HG02759 (cell line): ENCODE results near the gene HS6ST1.

Experiments used
- ATAC-seq: cut with Tn5 transposase; IDR thresholded peaks from one replicate; pipeline ENCODE4 v1.9.1; 2021; ENCODE audit warnings: mild to moderate bottlenecking, moderate library complexity; ENCODE audit not compliant: unreplicated experiment

The HS6ST1 gene, protein sequence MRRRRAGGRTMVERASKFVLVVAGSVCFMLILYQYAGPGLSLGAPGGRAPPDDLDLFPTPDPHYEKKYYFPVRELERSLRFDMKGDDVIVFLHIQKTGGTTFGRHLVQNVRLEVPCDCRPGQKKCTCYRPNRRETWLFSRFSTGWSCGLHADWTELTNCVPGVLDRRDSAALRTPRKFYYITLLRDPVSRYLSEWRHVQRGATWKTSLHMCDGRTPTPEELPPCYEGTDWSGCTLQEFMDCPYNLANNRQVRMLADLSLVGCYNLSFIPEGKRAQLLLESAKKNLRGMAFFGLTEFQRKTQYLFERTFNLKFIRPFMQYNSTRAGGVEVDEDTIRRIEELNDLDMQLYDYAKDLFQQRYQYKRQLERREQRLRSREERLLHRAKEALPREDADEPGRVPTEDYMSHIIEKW

DNA sequence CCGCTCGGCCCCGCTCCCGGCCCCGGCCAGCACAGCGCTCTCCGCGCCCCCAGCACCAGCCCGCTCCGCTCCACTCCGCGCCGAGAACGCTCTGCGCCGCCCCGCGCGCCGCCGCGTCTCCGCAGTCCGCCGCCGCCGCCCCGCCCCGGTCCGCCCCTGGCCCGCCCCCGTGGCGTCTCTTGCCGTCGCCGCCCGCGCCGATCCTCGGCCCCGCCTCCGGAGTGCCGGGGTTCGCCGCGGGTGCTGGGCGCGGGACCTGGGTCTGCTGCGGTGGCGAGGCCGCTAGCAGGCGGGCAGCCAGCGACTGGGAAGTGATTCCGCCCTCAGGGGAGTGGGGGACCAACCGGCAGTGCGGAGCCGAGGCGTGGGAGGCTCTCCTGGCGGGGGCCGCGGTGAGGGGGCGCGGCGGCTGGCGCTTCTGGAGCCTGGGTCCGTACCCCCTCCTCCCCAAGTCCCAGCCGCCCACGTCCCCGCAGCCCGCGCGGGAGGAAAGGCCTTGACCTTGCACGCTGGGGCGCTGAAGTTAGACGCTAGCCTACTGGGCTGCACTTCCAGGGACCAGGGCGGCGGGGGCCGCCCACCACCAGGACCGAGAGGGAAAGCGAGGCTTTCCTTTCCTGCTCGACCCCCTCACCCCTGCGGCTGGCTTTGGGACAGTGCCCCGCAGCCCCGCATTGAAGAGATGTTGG lies at the start of gene HS6ST1:
TSS of gene HS6ST1 (minus strand) at position 93 of the 689 bp plus-strand sequence. CDS start 305 bp downstream, outside the sequence.
- peak; percentile 68 for ATAC-seq

- ATAC-seq = no peak
These were observed 49.1 kb upstream of the HS6ST1 start for GRCh38 chr2:128367601-128368359.

GRCh38 chr2:128366713-128367511 lies 48.2 kb upstream of the HS6ST1 start:
- no peak for ATAC-seq

DNA sequence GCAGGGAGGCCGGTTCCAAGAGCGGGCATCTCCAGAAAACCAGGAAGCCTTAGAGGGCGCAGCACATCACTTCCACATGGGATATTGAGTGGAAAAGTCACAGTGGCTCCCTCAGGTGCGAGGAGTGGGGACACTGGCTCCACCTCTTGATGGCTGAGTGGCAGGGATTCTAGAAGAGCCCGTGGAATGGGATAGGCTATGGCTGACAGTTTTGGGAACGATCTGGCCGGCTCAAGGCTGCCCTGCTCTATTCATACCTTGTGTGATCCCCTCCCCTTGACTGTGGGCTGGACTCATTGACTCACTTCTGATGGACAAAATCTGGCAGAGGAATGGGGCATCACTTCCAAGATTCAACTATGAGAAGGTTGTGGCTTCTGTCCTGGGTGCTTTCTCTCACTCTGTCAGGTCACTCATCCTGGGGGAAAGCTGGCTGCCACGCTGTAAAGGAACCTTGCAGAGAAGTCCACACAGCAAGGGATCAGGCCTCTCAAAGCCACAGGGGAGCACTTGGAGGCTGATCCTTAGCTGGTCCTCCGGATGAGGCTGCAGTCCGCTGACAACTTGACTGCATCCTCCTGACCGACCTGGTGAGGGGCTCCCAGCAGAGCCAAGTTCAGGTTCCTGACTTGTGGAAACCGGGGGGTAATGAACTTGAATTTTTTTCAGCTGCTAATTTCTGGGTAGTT lies 46.7 kb upstream of the HS6ST1 start:
- no peak for ATAC-seq

DNA sequence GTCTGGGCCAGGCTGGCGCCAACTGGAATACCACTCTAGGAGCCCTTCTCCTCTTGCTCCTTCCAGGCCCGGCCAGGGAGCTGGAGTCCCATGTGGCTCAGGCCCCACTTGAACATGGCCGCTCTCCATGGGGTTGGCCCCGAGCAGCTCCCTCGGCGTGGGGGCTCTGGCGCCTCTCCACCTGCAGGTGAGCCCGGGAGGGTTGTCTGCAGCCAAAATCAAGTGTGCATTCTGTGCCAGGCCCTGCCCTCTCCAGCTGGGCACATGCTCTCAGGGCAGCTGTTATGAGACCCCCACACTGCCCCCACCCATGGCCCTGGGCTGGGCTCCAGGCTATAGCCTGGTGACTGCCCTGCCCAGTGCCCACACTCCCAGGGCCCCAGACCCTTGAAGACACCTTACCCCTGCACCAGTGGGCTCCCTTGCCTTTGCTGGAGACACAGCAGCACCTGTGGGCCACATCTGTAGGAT lies 45.8 kb upstream of the HS6ST1 start:
- ATAC-seq = no peak

GRCh38 chr2:128363934-128364361 lies 45.3 kb upstream of the HS6ST1 start:
- no peak for ATAC-seq

DNA sequence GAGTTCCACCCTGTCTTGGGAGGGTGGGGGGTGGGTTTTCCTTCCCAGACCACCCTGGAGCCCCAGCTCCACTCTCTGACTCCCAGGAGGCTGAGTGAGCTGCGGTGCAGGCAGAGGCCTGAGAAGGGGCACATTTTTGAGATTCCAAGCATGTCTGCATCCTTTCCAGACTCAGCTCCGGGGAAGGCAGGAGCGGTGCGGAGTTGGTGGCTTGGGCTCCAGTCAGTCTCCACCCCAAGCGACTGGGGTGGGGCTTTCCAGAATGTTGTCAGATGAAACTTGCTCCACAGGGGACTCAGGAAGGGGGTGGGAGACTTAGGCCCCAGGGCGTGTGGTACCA lies 44.2 kb upstream of the HS6ST1 start:
- no peak for ATAC-seq

- ATAC-seq = no peak
These were observed 43.7 kb upstream of the HS6ST1 start for GRCh38 chr2:128362176-128362888.

DNA sequence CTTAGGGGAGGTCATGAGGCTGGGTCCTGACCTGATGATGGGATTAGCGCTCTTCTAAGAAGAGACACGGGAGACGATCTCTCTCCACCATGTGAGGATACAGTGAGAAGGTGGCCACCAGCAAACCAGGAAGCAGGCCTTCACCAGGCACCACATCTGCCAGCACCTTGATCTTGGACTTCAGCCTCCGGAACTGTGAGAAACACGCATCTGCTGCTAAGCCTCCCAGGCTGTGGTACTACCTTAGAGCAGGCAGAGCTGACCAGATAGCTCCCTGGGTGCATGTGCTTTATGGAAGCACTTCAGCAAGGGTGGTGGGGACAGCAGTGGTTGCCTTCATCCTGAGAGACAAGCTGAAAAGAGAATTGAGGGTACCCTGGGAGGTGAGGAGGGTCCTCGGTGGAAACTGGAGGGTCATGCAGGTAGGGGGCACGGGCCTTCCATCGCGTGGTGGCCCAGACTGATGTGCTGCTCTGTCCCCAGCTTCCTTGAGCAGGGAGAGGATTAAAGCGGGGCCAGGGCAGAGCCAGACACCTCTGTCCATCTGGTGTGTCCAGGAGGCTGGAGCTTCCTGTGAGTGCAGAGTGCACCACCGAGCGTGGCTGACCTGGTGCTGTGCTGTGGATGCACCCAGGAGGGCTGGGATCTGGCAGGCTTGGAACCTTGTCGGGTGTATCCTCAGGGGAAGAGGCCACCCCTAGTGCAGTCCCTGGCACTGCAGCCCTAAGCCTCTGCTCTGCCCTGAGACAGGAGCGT lies 42.9 kb upstream of the HS6ST1 start:
- no peak for ATAC-seq

DNA sequence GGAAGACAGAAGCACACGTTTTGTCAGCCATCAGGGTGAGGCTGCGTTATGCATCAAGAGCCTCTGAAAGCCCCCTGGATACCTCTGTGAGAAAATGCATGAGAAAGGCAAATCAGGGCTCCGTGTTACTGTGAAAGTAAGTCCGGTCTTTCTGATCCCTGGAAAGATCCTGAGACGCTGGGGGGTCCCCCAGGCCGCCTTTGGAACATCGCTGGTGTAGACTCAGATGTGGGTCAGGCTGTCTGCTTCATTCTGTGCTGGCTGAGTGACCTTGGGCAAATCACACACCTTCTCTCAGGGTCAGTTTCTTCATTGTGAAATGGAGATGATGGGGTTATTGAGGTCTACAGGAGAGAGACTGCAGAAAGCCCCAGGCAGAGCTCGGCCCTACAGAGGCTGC lies 42.0 kb upstream of the HS6ST1 start:
- ATAC-seq = no peak

- ATAC-seq = no peak
These were observed 41.2 kb upstream of the HS6ST1 start for GRCh38 chr2:128359841-128360240.

DNA sequence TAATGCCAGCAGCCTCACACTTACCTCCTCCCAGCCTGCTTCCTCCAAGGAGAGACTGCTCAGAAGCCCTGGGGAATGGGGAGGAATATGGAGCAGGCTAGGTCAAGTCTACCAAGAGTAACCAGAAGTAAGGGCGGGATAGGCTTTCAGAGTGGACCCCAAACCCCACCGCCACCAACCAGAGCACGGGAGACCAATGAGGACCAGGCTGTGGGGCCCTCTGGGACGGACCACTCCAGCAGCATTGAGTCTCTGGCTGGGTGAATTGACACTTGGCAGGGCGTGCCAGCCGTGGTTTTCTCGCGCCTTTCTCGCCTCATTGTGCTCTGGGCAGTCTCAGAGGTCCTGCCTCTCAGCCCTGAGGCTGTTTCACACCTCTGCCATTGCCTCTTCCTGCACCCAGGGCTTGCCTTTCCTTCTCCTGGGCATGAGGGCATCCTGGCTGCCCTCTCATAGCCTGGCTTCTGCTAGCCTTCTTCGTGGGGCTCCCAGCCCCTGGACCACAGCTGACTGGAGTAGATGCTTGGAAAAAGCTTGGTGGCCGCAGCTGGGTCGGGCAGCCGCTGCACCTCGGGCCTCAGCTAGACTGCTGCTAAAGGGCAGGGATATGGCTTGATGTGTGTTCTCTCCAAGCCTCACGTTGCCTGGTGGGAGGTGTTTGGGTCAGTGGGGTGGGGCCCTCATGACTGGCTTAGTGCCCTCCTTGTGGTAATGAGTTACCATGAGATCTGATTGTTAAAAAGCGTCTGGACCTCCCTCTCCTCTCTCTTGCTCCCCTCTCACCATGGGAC lies 40.5 kb upstream of the HS6ST1 start:
- ATAC-seq = no peak

DNA sequence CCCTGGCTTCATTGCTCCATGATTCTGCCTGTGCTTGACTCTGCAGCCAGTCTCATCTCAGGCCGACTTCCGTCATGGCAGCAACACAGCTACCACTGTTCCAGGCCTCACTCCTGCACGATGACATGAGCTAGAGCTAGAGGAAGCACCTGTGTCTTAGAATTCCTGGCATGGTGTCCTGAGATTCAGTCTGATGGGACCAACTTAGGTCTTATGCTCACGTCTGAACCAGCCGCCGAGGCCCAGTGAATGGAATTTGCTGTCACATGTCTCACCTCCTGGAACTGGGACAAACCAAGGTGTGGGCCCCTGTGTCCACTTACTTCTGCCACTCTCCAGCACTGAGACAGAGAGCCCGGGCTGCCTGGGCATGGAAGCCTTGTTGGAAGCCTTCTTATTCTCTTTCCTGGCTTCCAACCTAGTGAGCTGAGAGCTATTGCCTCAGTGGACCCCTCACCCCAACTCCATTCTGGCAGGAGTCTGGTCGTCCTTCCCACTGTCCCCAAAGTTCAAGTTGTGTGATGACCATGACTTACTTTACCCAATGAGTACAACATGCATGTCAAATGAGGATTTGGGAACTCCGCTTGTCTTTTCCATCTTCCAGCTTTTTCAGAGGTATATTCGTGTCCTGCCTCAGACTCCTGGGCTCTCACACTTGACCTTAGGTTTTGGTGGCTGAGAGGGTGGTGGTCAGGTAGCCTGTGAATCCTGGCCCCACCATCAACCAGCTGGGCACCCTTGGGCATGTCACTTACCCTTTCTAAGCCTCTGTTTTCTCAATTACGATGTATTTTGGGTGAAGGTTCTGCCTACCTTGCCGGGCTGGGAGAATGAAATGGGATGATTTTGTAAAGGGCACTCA lies 39.1 kb upstream of the HS6ST1 start:
- no peak for ATAC-seq

GRCh38 chr2:128356127-128356526 lies 37.5 kb upstream of the HS6ST1 start:
- no peak for ATAC-seq

DNA sequence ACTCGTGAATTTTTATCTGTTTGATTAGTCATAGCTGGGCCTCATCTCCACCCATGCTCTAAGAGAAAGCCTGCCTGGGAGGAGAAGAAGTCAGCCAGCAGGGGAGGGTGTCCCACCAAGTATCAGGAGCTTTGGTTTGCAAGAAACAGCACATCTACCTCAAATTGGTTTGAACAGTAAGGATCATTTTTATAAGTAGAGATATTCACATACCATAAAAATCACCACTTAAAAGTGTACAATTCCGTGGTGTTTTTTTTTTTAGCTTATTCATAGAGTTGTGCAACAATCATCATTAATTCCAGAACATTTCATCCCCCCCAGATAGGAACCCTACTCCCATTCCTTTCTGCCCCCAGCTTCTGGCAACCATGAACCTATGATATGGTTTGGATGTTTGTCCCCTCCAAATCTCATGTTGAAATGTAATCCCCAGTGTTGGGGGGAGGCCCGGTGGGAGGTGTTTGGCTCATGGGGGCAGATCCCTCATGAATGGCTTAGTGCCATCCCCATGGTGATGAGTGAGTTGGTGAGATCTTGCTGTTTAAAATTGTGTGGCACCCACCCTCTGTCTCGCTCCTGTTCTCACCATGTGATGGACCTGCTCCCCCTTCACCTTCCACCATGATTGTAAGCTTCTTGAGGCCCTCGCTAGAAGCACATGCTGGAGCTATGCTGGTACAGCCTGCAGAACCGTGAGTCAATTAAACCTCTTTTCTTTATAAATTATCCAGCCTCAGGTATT lies 36.2 kb upstream of the HS6ST1 start:
- no peak for ATAC-seq

DNA sequence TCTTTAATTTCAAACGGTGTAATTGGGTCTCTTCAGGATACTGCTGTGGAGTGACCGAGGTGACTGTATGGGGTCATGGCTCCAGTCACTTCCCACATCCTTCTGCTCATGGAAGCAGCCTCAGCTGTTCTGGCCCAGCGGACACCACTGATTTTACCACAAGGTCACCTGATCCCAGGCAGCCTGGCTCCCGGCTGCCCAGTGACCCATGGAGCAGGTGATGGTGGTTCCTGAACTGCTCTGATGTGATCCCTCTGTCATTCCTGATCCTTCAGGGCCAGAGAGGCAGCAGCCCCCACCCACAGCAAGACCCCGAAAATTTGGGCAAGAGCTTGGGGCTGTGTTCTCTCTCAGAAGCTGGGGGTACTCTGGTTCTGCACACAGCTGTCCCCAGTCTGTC lies 35.5 kb upstream of the HS6ST1 start:
- ATAC-seq = no peak
